Stomach smooth muscle (tissue), 2 donors: ENCODE results near the gene FBF1.
"Not testable (repeated sequence)": the region's sequence is repeated elsewhere in the genome, so short reads cannot be mapped to it uniquely, and the experiment has no call there.

ENCODE experiments used
- H3K27ac ChIP-seq: one replicate; pipeline ENCODE4 v1.7.0; 2013; ENCODE audit warnings: mild to moderate bottlenecking, low read length, inconsistent platforms
- H3K27me3 ChIP-seq, 2 donors: one replicate each; pipeline ENCODE4 v1.7.0; 2013; ENCODE audit warnings: low read length in 2 of 2; ENCODE audit not compliant: insufficient read depth in 2 of 2, control insufficient read depth in 1 of 2
- H3K36me3 ChIP-seq, 2 donors: one replicate each; pipeline ENCODE4 v1.7.0; 2013; ENCODE audit warnings: low read length in 2 of 2; ENCODE audit not compliant: control insufficient read depth in 2 of 2, insufficient read depth in 2 of 2
- H3K4me1 ChIP-seq: one replicate; pipeline ENCODE4 v1.7.0; 2013; ENCODE audit warnings: low read length; ENCODE audit not compliant: control insufficient read depth, insufficient read depth
- H3K4me3 ChIP-seq, 2 donors: one replicate each; pipeline ENCODE4 v1.7.0; 2013; ENCODE audit warnings: low read length in 2 of 2
- H3K9ac ChIP-seq, 2 donors: one replicate each; pipeline ENCODE4 v1.7.0; 2013; ENCODE audit warnings: low read length in 2 of 2, mild to moderate bottlenecking in 1 of 2
- H3K9me3 ChIP-seq, 2 donors: one replicate each; pipeline ENCODE4 v1.7.0; 2013; ENCODE audit warnings: low read length in 2 of 2; ENCODE audit not compliant: control insufficient read depth in 2 of 2
- donor health status: healthy.
- donor health status: Pancreatic carcinoma.

FBF1 gene

GRCh38 chr17:75893305-75894048 is 47.4 kb downstream of the FBF1 start:
- Histone ChIP-seq H3K27ac (peak overlapping the region; percentile 37), H3K36me3 (peaks cover 16 to 19% of the 10 kb centered on the region in 2 donors), H3K27me3 (no peaks in the 10 kb centered on the region), H3K4me1 (peaks cover 40% of the 10 kb centered on the region), H3K4me3 (no peak overlapping the region), H3K9ac (no peak overlapping the region), H3K9me3 (no peaks in the 10 kb centered on the region)

DNA sequence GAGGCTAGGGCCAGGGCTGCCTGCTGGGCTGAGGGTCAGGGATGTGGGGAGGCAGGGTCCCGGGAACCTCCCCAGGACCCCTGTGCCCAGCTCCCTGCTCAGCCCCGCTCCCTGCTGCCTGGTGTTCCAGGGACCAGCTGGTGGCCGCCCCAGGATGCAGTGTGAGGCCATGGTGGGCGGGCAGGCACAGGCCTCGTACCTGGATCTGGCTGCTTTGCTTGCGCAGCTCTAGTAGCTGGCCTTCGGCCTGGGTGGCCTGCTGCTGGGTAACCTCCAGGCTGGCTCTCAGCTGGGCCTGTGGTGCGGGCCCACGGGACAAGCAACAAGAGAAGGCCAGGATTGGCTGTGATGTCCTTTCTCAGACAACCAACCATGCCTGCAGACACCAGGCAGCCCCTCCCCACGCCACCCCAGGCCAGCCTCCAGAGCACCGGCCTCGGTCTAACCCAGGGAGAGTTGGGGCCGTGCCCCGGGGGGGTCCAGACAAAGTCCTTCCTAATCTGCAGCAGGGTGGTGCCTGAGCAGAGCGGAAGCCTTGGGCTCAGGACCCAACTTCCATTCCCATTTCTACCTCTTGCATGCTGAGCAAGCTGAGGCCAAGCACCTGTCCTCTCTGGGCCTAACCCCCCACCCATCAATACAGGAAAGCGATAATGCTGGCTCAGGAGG is 48.2 kb downstream of the FBF1 start:
- peaks cover 16 to 21% of the 10 kb centered on the region in 2 donors for H3K36me3 ChIP-seq
- no peak overlapping the region for H3K9ac ChIP-seq
- H3K4me3 ChIP-seq: no peak overlapping the region
- H3K9me3 ChIP-seq: no peaks in the 10 kb centered on the region
- no peak overlapping the region for H3K27ac ChIP-seq
- H3K27me3 ChIP-seq: no peaks in the 10 kb centered on the region
- H3K4me1 ChIP-seq: peaks cover 39% of the 10 kb centered on the region

- Histone ChIP-seq H3K4me3 (no peak overlapping the region), H3K9ac (no peak overlapping the region), H3K27me3 (no peaks in the 10 kb centered on the region), H3K36me3 (peaks cover 16 to 21% of the 10 kb centered on the region in 2 donors), H3K4me1 (peaks cover 31% of the 10 kb centered on the region), H3K27ac (no peak overlapping the region), H3K9me3 (no peaks in the 10 kb centered on the region)
Measured at GRCh38 chr17:75891605-75892555, 49.0 kb downstream of the FBF1 start.

DNA sequence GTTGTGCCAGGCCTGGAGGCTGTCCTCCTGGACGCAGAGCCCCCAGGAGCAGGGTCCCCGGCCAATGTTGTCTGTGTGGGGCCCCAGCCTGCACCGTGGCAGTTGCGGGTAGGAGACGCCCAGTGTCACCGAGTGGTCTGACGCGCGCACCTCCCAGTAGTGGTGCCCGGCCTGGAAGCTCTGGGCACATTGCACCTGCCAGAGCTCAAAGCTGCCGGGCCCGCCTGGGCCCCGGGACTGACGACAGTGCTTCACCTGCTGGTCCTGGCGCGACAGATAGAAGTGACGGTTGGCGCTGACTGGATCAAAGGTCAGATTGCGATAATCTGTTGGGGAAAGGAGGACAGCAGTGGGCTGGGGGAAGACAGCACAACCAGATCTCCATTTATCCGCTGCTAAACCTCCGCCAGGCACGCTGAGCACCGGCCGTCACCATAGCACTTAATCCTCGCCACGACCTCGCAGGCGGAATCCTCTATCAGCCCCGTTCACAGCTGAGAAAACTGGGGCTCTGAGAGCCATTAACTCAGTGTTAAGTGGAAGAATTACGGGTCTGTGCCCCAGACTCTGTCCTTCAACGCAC is 49.7 kb downstream of the FBF1 start:
- H3K4me1 ChIP-seq: peaks cover 29% of the 10 kb centered on the region
- H3K9ac ChIP-seq: no peak overlapping the region
- no peak overlapping the region for H3K27ac ChIP-seq
- H3K9me3 ChIP-seq: no peaks in the 10 kb centered on the region
- H3K4me3 ChIP-seq: no peak overlapping the region
- H3K36me3 ChIP-seq: peaks cover 16 to 21% of the 10 kb centered on the region in 2 donors
- H3K27me3 ChIP-seq: no peaks in the 10 kb centered on the region

- Histone ChIP-seq H3K4me3 (no peak overlapping the region), H3K9me3 (no peaks in the 10 kb centered on the region), H3K4me1 (peaks cover 14% of the 10 kb centered on the region), H3K27me3 (no peaks in the 10 kb centered on the region), H3K36me3 (peaks cover 16 to 21% of the 10 kb centered on the region in 2 donors), H3K27ac (no peak overlapping the region), H3K9ac (no peak overlapping the region)
Measured at GRCh38 chr17:75889454-75889853, 51.4 kb downstream of the FBF1 start.

DNA sequence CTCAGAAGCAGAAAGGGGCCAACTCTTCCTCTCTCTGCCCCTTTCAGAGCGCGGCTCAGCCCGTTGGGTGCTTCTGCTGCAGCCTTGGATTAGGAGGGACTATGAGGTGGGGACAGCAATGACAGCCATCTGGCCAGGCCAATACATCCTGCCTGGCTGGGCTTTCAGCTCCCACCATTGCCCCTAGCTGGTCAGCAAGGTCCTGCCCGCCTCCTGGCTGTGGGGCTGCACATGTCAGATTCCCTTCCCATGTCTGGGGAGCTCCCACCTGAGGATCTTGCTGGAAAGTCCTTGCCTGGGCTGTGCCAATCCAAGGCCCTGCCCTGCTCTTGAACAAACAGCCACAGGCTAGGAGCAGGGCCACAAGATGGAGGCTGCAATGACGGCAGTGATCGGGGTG is 52.4 kb downstream of the FBF1 start:
- Histone ChIP-seq H3K9ac (no peak overlapping the region), H3K4me3 (no peak overlapping the region), H3K27ac (no peak overlapping the region), H3K4me1 (peaks cover 7% of the 10 kb centered on the region), H3K27me3 (no peaks in the 10 kb centered on the region), H3K9me3 (no peaks in the 10 kb centered on the region), H3K36me3 (peaks cover 16 to 21% of the 10 kb centered on the region in 2 donors)

DNA sequence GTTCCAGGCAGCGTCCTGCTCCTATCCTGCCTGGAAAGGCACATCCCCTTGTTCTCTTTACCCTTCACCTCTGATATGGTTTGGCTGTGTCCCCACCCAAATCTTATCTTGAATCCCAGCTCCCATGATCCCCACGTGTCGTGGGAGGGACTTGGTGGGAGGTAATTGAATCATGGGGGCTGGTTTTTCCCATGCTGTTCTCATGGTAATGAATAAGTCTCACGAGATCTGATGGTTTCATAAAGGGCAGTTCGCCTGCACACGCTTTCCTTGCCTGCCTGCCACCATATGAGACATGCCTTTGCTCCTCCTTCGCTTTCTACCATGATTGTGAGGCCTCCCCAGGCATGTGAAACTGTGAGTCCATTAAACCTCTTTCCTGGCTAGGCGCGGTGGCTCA is 55.0 kb downstream of the FBF1 start:
- H3K9me3 ChIP-seq, H3K4me3 ChIP-seq, H3K27ac ChIP-seq, H3K4me1 ChIP-seq, H3K9ac ChIP-seq, H3K27me3 ChIP-seq: not testable (repeated sequence)
- H3K36me3 ChIP-seq: peaks cover 10 to 12% of the 10 kb centered on the region in 2 donors

DNA sequence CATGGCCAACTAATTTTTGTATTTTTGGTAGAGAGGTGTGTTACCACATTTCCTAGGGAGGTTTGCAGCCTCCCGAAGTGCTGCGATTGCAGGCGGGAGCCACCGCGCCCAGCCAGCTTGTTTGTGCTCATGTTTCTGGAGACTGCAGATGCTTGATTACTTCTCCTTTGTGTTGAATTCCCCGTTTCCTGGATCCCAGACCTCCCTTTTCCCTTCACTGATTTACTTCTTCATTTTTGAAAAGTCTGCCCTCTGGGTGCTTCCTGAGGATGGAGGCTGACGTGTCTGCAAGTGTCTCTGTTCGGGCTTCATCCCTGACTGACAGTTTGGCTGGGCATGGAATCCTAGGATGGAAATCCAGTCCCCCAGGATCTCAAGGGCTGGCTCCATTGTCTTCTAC is 55.4 kb downstream of the FBF1 start:
- Histone ChIP-seq H3K4me3 (no peak overlapping the region), H3K27ac (no peak overlapping the region), H3K9ac (no peak overlapping the region), H3K36me3 (peaks cover 7 to 9% of the 10 kb centered on the region in 2 donors), H3K9me3 (no peaks in the 10 kb centered on the region), H3K27me3 (no peaks in the 10 kb centered on the region), H3K4me1 (no peaks in the 10 kb centered on the region)

DNA sequence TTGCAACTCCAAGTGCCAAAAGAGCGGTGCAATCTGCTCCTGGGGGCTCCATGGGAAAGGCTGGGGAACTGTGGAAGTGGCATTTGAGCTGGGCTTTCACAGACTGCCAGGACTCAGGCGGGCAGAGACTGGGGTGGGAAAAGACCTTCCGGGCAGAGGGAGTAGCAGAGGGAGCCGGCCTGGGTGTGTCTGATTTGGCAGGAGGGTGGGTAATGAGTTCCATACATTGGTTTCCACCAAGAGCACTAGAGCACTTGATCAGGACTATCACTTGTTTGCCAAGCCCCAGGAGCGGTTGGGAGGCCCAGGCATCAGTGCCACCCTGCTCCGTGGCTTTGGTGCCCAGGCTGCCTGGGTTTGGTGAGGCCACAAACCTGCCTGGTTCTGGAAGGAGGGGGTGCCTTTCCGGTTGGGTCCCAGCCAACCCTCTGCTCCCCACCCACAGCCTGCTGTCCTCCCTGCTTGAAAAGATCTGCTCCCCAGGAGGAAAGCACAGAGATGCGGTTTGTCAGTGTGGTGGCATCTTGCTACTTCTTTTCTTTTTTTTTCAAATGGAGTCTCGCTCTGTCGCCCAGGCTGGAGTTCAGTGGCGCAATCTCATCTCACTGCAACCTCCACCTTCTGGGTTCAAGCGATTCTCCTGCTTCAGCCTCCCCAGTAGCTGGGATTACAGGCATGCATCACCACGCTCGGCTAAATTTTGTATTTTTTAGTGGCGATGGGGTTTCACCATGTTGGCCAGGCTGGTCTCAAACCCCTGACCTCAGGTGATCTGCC is 59.0 kb downstream of the FBF1 start:
- no peak overlapping the region for H3K27ac ChIP-seq
- no peaks in the 10 kb centered on the region for H3K36me3 ChIP-seq
- H3K4me1 ChIP-seq: peaks cover 10% of the 10 kb centered on the region
- H3K27me3 ChIP-seq: no peaks in the 10 kb centered on the region
- no peaks in the 10 kb centered on the region for H3K9me3 ChIP-seq
- H3K9ac ChIP-seq: no peak overlapping the region
- no peak overlapping the region for H3K4me3 ChIP-seq

- H3K36me3 ChIP-seq: peaks cover 0 to 2% of the 10 kb centered on the region in 2 donors
- no peaks in the 10 kb centered on the region for H3K27me3 ChIP-seq
- H3K4me1 ChIP-seq: peaks cover 26% of the 10 kb centered on the region
- no peak overlapping the region for H3K27ac ChIP-seq
- no peaks in the 10 kb centered on the region for H3K9me3 ChIP-seq
- no peak overlapping the region for H3K4me3 ChIP-seq
- H3K9ac ChIP-seq: no peak overlapping the region
Measured at GRCh38 chr17:75880266-75880665, 60.6 kb downstream of the FBF1 start.
